B cell (primary cell): ENCODE measurements around the gene JADE2. TPM values are rescaled to one million over a fixed set of nuclear protein-coding genes. Genes with fewer than 3 reads are reported as not detected.
A peak's percentile ranks its signal among the peaks of the same experiment; 100 is the strongest.

Experiments
- ATAC-seq: fragments of 200-7000 bp; cut with Tn5 transposase; one replicate; pipeline ENCODE4 v1.10.0; 2021; ENCODE audit warnings: low read depth, mild to moderate bottlenecking, moderate number of reproducible peaks, moderate library complexity
- CTCF ChIA-PET: fragments of 350-600 bp; sonication (Branson Sonifier 250); formaldehyde crosslinking; loops from one replicate; lab custom pipeline; 2021; ENCODE audit warnings: antibody characterized with exemption, inconsistent platforms; lab: Charles Lee
- POLR2A ChIA-PET: fragments of 350-600 bp; sonication (Branson Sonifier 250); formaldehyde crosslinking; loops from one replicate; lab custom pipeline; 2021; ENCODE audit warnings: antibody characterized with exemption; lab: Charles Lee
- DNase-seq: peaks from one replicate; pipeline ENCODE4 v3.0.0; 2013
- H2AFZ ChIP-seq: 2 replicates; pipeline ENCODE4 v1.6.1; 2012; ENCODE audit warnings: mild to moderate bottlenecking, low read depth, low read length; ENCODE audit not compliant: insufficient read depth, poor library complexity, severe bottlenecking
- H3K27ac ChIP-seq, 2 donors: 1 replicate in 1 of 2; 2 replicates in 1 of 2; pipeline ENCODE4 v1.5.1; 2012 to 2013; ENCODE audit warnings: low read length in 2 of 2, mild to moderate bottlenecking in 2 of 2, moderate library complexity in 1 of 2
- H3K27me3 ChIP-seq, 4 experiments: fragments of 200-600 bp in 1 of 4; sonication (generic) in 1 of 4; replicated peaks in 1 of 4; 1 replicate in 2 of 4; 2 replicates in 2 of 4; pipeline versions ENCODE4 v1.6.1 to v1.7.0; 2013 to 2016; ENCODE audit warnings: low read length in 3 of 4, mild to moderate bottlenecking in 2 of 4, mixed read lengths in 1 of 4, moderate library complexity in 1 of 4; ENCODE audit not compliant: insufficient read depth in 4 of 4, control insufficient read depth in 3 of 4; ENCODE audit errors: control extremely low read depth in 1 of 4
- H3K36me3 ChIP-seq, 2 experiments: replicated peaks in 1 of 2; 1 replicate in 1 of 2; 2 replicates in 1 of 2; pipeline versions ENCODE4 v1.6.1 to v1.7.1; 2013; ENCODE audit warnings: low read length in 1 of 2; ENCODE audit not compliant: insufficient read depth in 2 of 2, control insufficient read depth in 1 of 2; ENCODE audit errors: control extremely low read depth in 1 of 2, extremely low read depth in 1 of 2
- H3K4me1 ChIP-seq, 2 donors: fragments of 200-600 bp in 1 of 2; sonication (generic) in 1 of 2; 1 replicate in 1 of 2; 2 replicates in 1 of 2; pipeline versions ENCODE4 v1.5.1 to v1.6.1; 2013 to 2017; ENCODE audit warnings: low read length in 2 of 2; ENCODE audit not compliant: control insufficient read depth in 2 of 2, insufficient read depth in 2 of 2
- H3K4me2 ChIP-seq: replicated peaks from 2 replicates; pipeline ENCODE3; 2012; ENCODE audit warnings: mild to moderate bottlenecking, low read depth, low read length; ENCODE audit not compliant: poor library complexity, severe bottlenecking
- H3K4me3 ChIP-seq, 5 experiments: fragments of 200-600 bp in 1 of 5; sonication (generic) in 1 of 5; 1 replicate in 3 of 5; 2 replicates in 2 of 5; pipeline versions ENCODE4 v1.5.1 to v1.7.0; 2011 to 2016; ENCODE audit warnings: low read length in 4 of 5, mild to moderate bottlenecking in 4 of 5, low read depth in 2 of 5, control low read depth in 1 of 5, moderate library complexity in 1 of 5; ENCODE audit not compliant: insufficient read depth in 1 of 5; ENCODE audit errors: control extremely low read depth in 1 of 5, extremely low read depth in 1 of 5
- H3K79me2 ChIP-seq: fragments of 200-600 bp; sonication (generic); one replicate; pipeline ENCODE4 v1.6.0; 2016; ENCODE audit warnings: low read length; ENCODE audit not compliant: control insufficient read depth, insufficient read depth
- H3K9ac ChIP-seq: fragments of 200-600 bp; sonication (generic); 2 replicates; pipeline ENCODE4 v1.6.1; 2017; ENCODE audit warnings: mild to moderate bottlenecking, low read length, moderate library complexity
- H3K9me3 ChIP-seq, 3 donors: one replicate each; pipeline versions ENCODE4 v1.6.1 to v1.7.1; 2013; ENCODE audit warnings: low read length in 2 of 3; ENCODE audit not compliant: control insufficient read depth in 2 of 3, insufficient read depth in 1 of 3; ENCODE audit errors: control extremely low read depth in 1 of 3
- H4K20me1 ChIP-seq: 2 replicates; pipeline ENCODE4 v1.6.0; 2012; ENCODE audit warnings: mild to moderate bottlenecking, low read length; ENCODE audit not compliant: insufficient read depth, control insufficient read depth, poor library complexity, severe bottlenecking
- H3K27ac Mint-ChIP-seq: one replicate; pipeline ENCODE4 v1.8.0; 2021; ENCODE audit warnings: mixed read lengths
- H3K27me3 Mint-ChIP-seq: one replicate; pipeline ENCODE4 v1.8.0; 2021; ENCODE audit warnings: mixed read lengths
- H3K4me1 Mint-ChIP-seq: one replicate; pipeline ENCODE4 v1.8.0; 2021; ENCODE audit warnings: mixed read lengths
- H3K4me3 Mint-ChIP-seq: one replicate; pipeline ENCODE4 v1.8.0; 2021; ENCODE audit warnings: mixed read lengths
- H3K9me3 Mint-ChIP-seq: one replicate; pipeline ENCODE4 v1.8.0; 2022; ENCODE audit warnings: mixed read lengths; ENCODE audit not compliant: insufficient read depth
- CTCF ChIP-seq: fragments of 200-600 bp; IDR thresholded peaks from one replicate; pipeline ENCODE4 v1.8.0; 2022; ENCODE audit warnings: antibody characterized with exemption, mild to moderate bottlenecking
- EZH2 ChIP-seq: IDR thresholded peaks from 2 replicates; pipeline ENCODE4 v1.6.1; 2012; ENCODE audit warnings: borderline replicate concordance, low read depth, mild to moderate bottlenecking, moderate library complexity, low read length; ENCODE audit not compliant: insufficient read depth, poor library complexity, severe bottlenecking
- WGBS: methylation state at CpG from one replicate; pipeline ENCODE4 v1.1.5; 2013; ENCODE audit warnings: missing lambda C conversion rate; ENCODE audit not compliant: insufficient coverage; 5-methylcytosine and 5-hydroxymethylcytosine counted together
- intact Hi-C: fragments of 100-400 bp; cut with micrococcal nuclease; formaldehyde crosslinking; loops from one replicate; pipeline ENCODE4 v1.10.0; 2022
- polyA plus RNA-seq: library from polyadenylated mRNA; depleted of rRNA; stranded (reverse); fragments of >200 nt; gene quantifications from 2 replicates; pipeline ENCODE4 v1.2.3, GENCODE V29; 2012
- small RNA-seq: library from RNA; depleted of rRNA; stranded (forward); fragments of <200 nt; gene quantifications from one replicate; pipeline ENCODE3, GENCODE V24; 2012; ENCODE audit warnings: low replicate concordance, low read depth; ENCODE audit not compliant: insufficient read length
- total RNA-seq, 2 donors: library from RNA; stranded (reverse); fragments of 120-200 nt in 1 of 2; gene quantifications; 1 replicate in 1 of 2; 2 replicates in 1 of 2; pipeline versions ENCODE4 v1.2.3 to v1.2.4, GENCODE V29; 2013 to 2022

The JADE2 gene
- total and polyA plus RNA-seq, 2 donors (not counting 1 experiment from before 2014, with no cell fraction given), result 80.5 to 247 TPM

GRCh38 chr5:134625559-134625958 is 100.1 kb downstream of the JADE2 start:
- Histone ChIP-seq H4K20me1 (no peaks in the 10 kb centered on the region), H3K27me3 (no peaks in the 10 kb centered on the region), H2AFZ (no peak overlapping the region), H3K4me1 (no peaks in the 10 kb centered on the region), H3K4me2 (no peak overlapping the region), H3K36me3 (peaks cover 5 to 7% of the 10 kb centered on the region in 2 experiments), H3K4me3 (no peak overlapping the region), H3K9me3 (no peaks in the 10 kb centered on the region), H3K79me2 (peaks cover 67% of the 10 kb centered on the region), H3K27ac (no peak overlapping the region), H3K9ac (no peak overlapping the region)
- H3K27me3 Mint-ChIP-seq, result no peaks in the 10 kb centered on the region
- DNase-seq (no peak), ATAC-seq (no peak)
- POLR2A ChIA-PET, result interaction anchor here (0.7 kb wide), 1 partner anchor 10 kb away, joined by 5 read pairs; no protein-coding TSS in a partner anchor
- CTCF ChIA-PET, result no interaction called here
- H3K27ac Mint-ChIP-seq, result no peak overlapping the region
- no peaks in the 10 kb centered on the region for H3K9me3 Mint-ChIP-seq
- H3K4me1 Mint-ChIP-seq, result peaks cover 12% of the 10 kb centered on the region
- intact Hi-C loops, result no loop called here
- TF ChIP-seq EZH2, result no peak
- no peak for TF ChIP-seq CTCF
- WGBS, result 100% methylated on average over 1 of the region's 1 CpG
- H3K4me3 Mint-ChIP-seq, result no peak overlapping the region

- intact Hi-C loops, result no loop called here
- ATAC-seq (no peak), DNase-seq (no peak)
- Histone ChIP-seq H3K4me1 (peaks cover 3 to 4% of the 10 kb centered on the region in 2 donors), H3K36me3 (peaks cover 2 to 5% of the 10 kb centered on the region in 2 experiments), H3K9me3 (no peaks in the 10 kb centered on the region), H3K79me2 (peaks cover 76% of the 10 kb centered on the region), H3K27ac (peak overlapping the region in 1 of 2 donors; percentile 30), H4K20me1 (no peaks in the 10 kb centered on the region), H3K27me3 (no peaks in the 10 kb centered on the region), H3K4me3 (no peak overlapping the region), H3K9ac (no peak overlapping the region), H2AFZ (no peak overlapping the region), H3K4me2 (no peak overlapping the region)
- H3K4me1 Mint-ChIP-seq, result peaks cover 18% of the 10 kb centered on the region
- no peak overlapping the region for H3K4me3 Mint-ChIP-seq
- WGBS, result no CpG with 5 or more reads among the region's 2 CpGs
- H3K27ac Mint-ChIP-seq, result no peak overlapping the region
- ChIA-PET POLR2A (no interaction called here), CTCF (no interaction called here)
- H3K9me3 Mint-ChIP-seq, result no peaks in the 10 kb centered on the region
- TF ChIP-seq EZH2, result no peak
- TF ChIP-seq CTCF, result no peak
- no peaks in the 10 kb centered on the region for H3K27me3 Mint-ChIP-seq
Observed at GRCh38 chr5:134626369-134627014, 101.0 kb downstream of the JADE2 start.

Small RNA genes within 50 kb of the gene (small RNA-seq; reads per million reads assigned to genes)
- gene RN7SL541P (not detected), gene RNU6-456P (not detected)

Other genes with a start within 250 kb of the JADE2 start
- 2.1 and 3.8 TPM in 2 replicates for gene CDKL3, start 158.5 kb upstream of the JADE2 start, total RNA-seq
- 0.40 and 0.42 TPM in 2 replicates for gene CDKL3, start 158.5 kb upstream of the JADE2 start, polyA plus RNA-seq
- gene UBE2B, start 154.1 kb upstream of the JADE2 start, total RNA-seq, result 106 and 110 TPM in 2 replicates
- 23.0 and 45.7 TPM in 2 replicates for gene UBE2B, start 154.1 kb upstream of the JADE2 start, polyA plus RNA-seq
- gene CDKN2AIPNL, start 113.8 kb upstream of the JADE2 start, total RNA-seq, result 15.8 and 17.2 TPM in 2 replicates
- gene CDKN2AIPNL, start 113.8 kb upstream of the JADE2 start, polyA plus RNA-seq, result 8.0 and 11.2 TPM in 2 replicates
- gene SAR1B, start 107.2 kb downstream of the JADE2 start, total RNA-seq, result 29.0 and 32.7 TPM in 2 replicates
- 9.4 and 12.2 TPM in 2 replicates for gene SAR1B, start 107.2 kb downstream of the JADE2 start, polyA plus RNA-seq
- 13.0 and 14.3 TPM in 2 replicates for gene SEC24A, start 123.1 kb downstream of the JADE2 start, total RNA-seq
- gene SEC24A, start 123.1 kb downstream of the JADE2 start, polyA plus RNA-seq, result 6.9 and 8.0 TPM in 2 replicates
- gene CAMLG, start 212.9 kb downstream of the JADE2 start, total RNA-seq, result 27.5 and 29.7 TPM in 2 replicates
- gene CAMLG, start 212.9 kb downstream of the JADE2 start, polyA plus RNA-seq, result 15.2 and 25.8 TPM in 2 replicates
- 75.7 and 80.9 TPM in 2 replicates for gene DDX46, start 233.1 kb downstream of the JADE2 start, total RNA-seq
- gene DDX46, start 233.1 kb downstream of the JADE2 start, polyA plus RNA-seq, result 15.4 and 26.8 TPM in 2 replicates